ENCODE measurements around the gene ENDOU. TPM values are rescaled to one million over a fixed set of nuclear protein-coding genes. Genes with fewer than 3 reads are reported as not detected.

The ENDOU gene
- total RNA-seq, 2 donors from 2014 or later, result 0.49 TPM; not detected in 1

DNA sequence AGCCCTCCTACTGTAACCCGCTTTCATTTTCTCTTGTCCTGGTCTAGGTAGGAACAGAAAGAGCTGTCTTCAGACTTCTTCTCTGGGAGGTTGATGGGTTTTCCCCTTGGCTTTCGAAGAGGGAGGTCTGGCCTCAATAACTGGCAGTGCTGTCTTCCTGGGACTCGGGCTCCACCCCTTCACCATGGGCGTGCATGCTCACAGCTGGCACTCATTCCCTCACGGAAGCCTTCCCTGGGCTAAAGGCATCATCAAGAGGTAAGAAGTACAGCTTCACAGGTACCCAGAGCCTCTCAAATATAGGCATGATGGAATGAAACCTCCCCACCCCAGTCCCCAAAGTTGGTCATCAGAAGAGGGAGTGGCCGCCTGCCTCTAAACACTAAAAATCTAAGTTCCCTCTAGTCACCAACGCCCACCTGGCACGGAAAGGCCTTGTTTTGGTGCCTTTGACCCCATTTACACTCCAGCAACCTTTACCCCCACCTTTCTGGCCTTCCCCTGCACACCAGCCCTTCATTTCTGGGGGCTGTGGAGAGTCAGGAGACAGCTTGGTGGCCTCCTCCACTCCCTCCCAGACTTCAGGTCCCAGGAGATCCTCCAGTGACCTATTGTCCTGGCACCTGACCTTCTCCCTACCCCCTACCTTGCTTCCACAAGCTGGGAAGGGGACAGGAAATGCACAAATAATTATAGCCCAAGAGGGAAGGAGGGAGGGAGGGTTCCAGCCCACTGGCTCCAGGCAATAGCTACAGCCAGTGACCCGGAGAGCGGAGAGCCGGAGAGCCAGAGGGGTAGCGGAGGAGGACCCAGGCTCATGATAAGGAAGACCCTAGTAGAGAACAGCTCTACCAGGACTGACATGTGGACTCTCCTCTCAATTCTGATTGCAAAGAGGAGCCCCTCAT, 30.6 kb upstream of the ENDOU start:
- ATAC-seq (ENCODE audit: insufficient number of reproducible peaks, low FRiP score, low read depth), result no peak
- peak overlapping the region; percentile 96 for H3K27ac ChIP-seq
- TF ChIP-seq, protein P1, sequence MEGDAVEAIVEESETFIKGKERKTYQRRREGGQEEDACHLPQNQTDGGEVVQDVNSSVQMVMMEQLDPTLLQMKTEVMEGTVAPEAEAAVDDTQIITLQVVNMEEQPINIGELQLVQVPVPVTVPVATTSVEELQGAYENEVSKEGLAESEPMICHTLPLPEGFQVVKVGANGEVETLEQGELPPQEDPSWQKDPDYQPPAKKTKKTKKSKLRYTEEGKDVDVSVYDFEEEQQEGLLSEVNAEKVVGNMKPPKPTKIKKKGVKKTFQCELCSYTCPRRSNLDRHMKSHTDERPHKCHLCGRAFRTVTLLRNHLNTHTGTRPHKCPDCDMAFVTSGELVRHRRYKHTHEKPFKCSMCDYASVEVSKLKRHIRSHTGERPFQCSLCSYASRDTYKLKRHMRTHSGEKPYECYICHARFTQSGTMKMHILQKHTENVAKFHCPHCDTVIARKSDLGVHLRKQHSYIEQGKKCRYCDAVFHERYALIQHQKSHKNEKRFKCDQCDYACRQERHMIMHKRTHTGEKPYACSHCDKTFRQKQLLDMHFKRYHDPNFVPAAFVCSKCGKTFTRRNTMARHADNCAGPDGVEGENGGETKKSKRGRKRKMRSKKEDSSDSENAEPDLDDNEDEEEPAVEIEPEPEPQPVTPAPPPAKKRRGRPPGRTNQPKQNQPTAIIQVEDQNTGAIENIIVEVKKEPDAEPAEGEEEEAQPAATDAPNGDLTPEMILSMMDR (IDR thresholded peaks at IDR 0.05), result no peak
- H3K27me3 ChIP-seq (replicated peaks; ENCODE audit: insufficient read depth), result no peaks in the 10 kb centered on the region
- no peaks in the 10 kb centered on the region for H3K9me3 ChIP-seq
- peaks cover 43 to 83% of the 10 kb centered on the region in 2 donors for H3K4me1 ChIP-seq (ENCODE audit: control insufficient read depth in 1 of 2, low read depth in 2 of 2)
- peak overlapping the region; percentile 11 for H3K4me3 ChIP-seq
- no peak for DNase-seq (ENCODE audit: low spot score)
- no peaks in the 10 kb centered on the region for H3K36me3 ChIP-seq

DNA sequence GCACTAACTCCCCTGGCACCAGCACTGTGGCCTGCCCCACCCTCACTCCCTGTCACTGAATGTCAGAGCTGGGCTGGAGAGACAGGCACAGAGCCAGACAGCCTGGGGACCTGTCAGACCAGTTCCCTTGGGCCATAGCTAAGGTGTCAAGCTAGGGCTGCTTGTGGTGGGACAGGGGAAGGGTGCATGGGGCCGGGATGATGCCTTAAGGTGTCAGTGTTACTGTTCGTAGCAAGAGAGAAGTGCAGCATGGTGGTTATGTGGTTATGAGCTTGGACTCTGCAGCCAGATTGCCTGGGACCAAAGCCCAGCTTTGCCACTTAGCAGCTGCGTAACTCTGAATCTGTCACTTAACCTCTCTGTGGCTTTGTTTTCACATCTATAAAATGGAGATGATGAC, 29.6 kb upstream of the ENDOU start:
- Histone ChIP-seq H3K4me1 (ENCODE audit: control insufficient read depth in 1 of 2, low read depth in 2 of 2) (peaks cover 43 to 83% of the 10 kb centered on the region in 2 donors), H3K36me3 (peaks cover 6% of the 10 kb centered on the region), H3K27me3 (replicated peaks; ENCODE audit: insufficient read depth) (no peaks in the 10 kb centered on the region), H3K4me3 (no peak overlapping the region), H3K27ac (peak overlapping the region; percentile 96), H3K9me3 (no peaks in the 10 kb centered on the region)
- ATAC-seq (ENCODE audit: insufficient number of reproducible peaks, low FRiP score, low read depth), result no peak
- DNase-seq (ENCODE audit: low spot score), result no peak
- TF ChIP-seq, protein P1 (IDR thresholded peaks at IDR 0.05), result no peak

DNA sequence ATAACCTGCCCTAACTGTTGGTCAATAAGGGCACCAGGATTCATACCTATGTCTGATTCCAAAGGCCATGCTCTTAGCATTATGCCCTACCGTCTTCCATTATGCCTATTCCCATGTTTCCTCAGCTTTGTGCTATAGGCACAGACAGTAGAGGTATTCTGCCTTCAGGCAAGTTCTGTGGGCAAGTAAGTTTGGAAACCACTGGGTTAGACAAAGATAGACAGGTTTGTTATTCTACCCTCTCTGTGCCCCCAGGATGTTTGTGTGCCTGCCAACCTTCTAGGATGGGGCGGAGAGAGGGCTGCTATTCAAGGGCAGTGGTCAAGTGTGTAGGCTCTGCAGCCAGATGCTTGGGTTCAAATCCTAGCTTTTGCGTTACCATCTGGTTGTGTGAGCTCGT, 28.8 kb upstream of the ENDOU start:
- no peak for DNase-seq (ENCODE audit: low spot score)
- TF ChIP-seq, protein P1 (IDR thresholded peaks at IDR 0.05), result no peak
- ATAC-seq (ENCODE audit: insufficient number of reproducible peaks, low FRiP score, low read depth), result no peak
- Histone ChIP-seq H3K36me3 (peaks cover 11% of the 10 kb centered on the region), H3K27ac (peak overlapping the region; percentile 96), H3K27me3 (replicated peaks; ENCODE audit: insufficient read depth) (no peaks in the 10 kb centered on the region), H3K4me3 (peak overlapping the region; percentile 45), H3K4me1 (ENCODE audit: control insufficient read depth in 1 of 2, low read depth in 2 of 2) (peaks cover 43 to 77% of the 10 kb centered on the region in 2 donors), H3K9me3 (no peaks in the 10 kb centered on the region)

DNA sequence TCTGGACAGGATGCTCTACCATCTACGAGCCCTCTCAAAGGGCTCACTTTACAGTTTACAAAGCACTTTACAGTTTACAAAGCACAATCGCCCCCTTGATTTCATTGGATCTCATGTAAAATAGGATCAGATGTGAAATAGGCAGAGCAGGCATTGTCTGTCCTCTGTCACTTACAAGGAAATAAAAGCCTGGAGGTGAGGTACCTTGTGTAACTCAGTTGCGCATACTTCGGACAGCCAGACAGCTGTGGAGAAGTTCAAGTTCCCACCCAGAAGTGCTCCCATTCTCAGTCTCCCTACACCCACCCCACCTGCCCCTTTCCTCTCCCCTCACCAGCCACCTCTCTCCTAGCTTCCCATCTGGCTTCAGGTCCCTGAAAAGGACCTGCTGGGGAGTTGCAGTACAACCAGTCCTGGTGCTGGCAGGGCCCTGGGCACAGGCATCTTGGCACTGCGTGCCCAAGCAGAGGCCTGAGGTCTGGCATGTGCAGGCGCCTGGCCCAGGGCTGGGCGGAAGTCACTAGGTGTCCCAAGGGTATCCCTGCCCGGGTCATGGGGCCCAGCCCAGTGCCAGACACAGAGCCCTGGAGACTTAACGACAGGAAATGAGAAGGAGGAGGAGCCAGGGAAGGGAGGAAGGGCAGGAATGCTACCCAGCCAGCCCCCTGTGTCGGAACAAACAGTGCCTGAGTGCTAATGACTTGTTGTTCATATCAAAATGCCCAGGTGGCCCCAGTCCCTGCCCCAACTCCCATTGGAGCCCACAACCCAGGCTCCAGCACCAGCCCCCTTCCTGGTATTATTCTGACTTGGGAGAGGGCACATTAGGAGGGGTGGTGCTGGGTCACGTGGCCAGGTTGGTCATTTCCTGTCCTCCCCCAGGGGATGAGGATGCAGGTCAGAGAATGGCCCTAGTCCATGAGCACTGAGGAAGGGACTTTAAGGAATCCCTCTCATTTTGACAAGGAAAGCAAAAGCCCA, 28.0 kb upstream of the ENDOU start:
- H3K27ac ChIP-seq, result peak overlapping the region; percentile 96
- no peaks in the 10 kb centered on the region for H3K9me3 ChIP-seq
- peaks cover 42 to 73% of the 10 kb centered on the region in 2 donors for H3K4me1 ChIP-seq (ENCODE audit: control insufficient read depth in 1 of 2, low read depth in 2 of 2)
- peaks cover 13% of the 10 kb centered on the region for H3K36me3 ChIP-seq
- ATAC-seq (ENCODE audit: insufficient number of reproducible peaks, low FRiP score, low read depth) (peak; percentile 77), DNase-seq (ENCODE audit: low spot score) (peak; percentile 73)
- no peaks in the 10 kb centered on the region for H3K27me3 ChIP-seq (replicated peaks; ENCODE audit: insufficient read depth)
- H3K4me3 ChIP-seq, result peak overlapping the region; percentile 45
- TF ChIP-seq, protein P1 (IDR thresholded peaks at IDR 0.05), result peak; percentile 26

DNA sequence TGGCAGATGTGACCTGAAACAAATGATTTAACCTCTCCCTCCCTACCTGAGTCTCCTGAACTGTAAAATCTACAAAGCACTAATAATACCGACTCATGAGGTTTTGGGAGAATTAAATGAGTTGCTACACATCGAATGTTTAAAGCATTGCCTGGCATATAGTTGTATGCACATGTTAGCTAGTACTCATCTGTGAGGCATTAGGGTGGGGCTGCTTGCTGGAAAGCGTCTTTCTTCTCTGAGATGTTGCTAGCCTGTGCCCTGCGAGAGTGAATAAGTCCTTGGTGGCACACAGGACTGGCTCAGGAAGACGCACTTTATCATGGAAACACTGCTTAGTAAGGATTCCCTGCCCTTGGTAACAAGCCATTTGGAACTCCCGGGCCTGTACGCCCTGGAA, 27.3 kb upstream of the ENDOU start:
- Histone ChIP-seq H3K27ac (peak overlapping the region; percentile 96), H3K27me3 (replicated peaks; ENCODE audit: insufficient read depth) (no peaks in the 10 kb centered on the region), H3K4me1 (ENCODE audit: control insufficient read depth in 1 of 2, low read depth in 2 of 2) (peaks cover 36 to 66% of the 10 kb centered on the region in 2 donors), H3K9me3 (no peaks in the 10 kb centered on the region), H3K4me3 (no peak overlapping the region), H3K36me3 (peaks cover 20% of the 10 kb centered on the region)
- TF ChIP-seq, protein P1 (IDR thresholded peaks at IDR 0.05), result no peak
- DNase-seq (ENCODE audit: low spot score) (no peak), ATAC-seq (ENCODE audit: insufficient number of reproducible peaks, low FRiP score, low read depth) (no peak)
